HFFc6 (cell line): ENCODE data around the gene PLB1. TPM values are rescaled to one million over a fixed set of nuclear protein-coding genes. Genes with fewer than 3 reads are reported as not detected.

Source experiments
- DNase-seq: peaks from one replicate; pipeline ENCODE4 v3.0.0-alpha.2; 2018
- H3K27ac Mint-ChIP-seq: 2 replicates; pipeline ENCODE4 v1.8.0; 2020; ENCODE audit warnings: mild to moderate bottlenecking, mixed read lengths
- H3K27me3 Mint-ChIP-seq: 2 replicates; pipeline ENCODE4 v1.8.0; 2021; ENCODE audit warnings: mild to moderate bottlenecking, moderate library complexity, mixed read lengths; ENCODE audit not compliant: insufficient read depth
- H3K36me3 Mint-ChIP-seq: 2 replicates; pipeline ENCODE4 v1.8.0; 2021; ENCODE audit warnings: low read depth, mixed read lengths
- H3K4me1 Mint-ChIP-seq: 2 replicates; pipeline ENCODE4 v1.8.0; 2020; ENCODE audit warnings: low read depth, mixed read lengths
- H3K4me3 Mint-ChIP-seq: 2 replicates; pipeline ENCODE4 v1.8.0; 2020; ENCODE audit warnings: mild to moderate bottlenecking, moderate library complexity, mixed read lengths
- H3K9me3 Mint-ChIP-seq: 2 replicates; pipeline ENCODE4 v1.8.0; 2020; ENCODE audit warnings: mild to moderate bottlenecking, mixed read lengths
- total RNA-seq, 6 experiments: library from RNA; stranded (reverse); fragmentation: NEBNext Ultra II Directional; extraction: Animal tissue kit (Norgen Biotek cat#: 25700); gene quantifications; 2 replicates in 1 of 6; 3 replicates in 5 of 6; pipeline ENCODE4 v1.2.3, GENCODE V29; 2021
- TF ChIP-seq, protein P1 (sequence below): fragments of 200-600 bp; sonication (generic); IDR thresholded peaks from 2 replicates; pipeline ENCODE4 v1.5.0; 2021; ENCODE audit warnings: antibody characterized with exemption, mild to moderate bottlenecking

The PLB1 gene
- total RNA-seq, 6 experiments from 2014 or later, result 0.36 to 0.95 (median 0.62) TPM

DNA sequence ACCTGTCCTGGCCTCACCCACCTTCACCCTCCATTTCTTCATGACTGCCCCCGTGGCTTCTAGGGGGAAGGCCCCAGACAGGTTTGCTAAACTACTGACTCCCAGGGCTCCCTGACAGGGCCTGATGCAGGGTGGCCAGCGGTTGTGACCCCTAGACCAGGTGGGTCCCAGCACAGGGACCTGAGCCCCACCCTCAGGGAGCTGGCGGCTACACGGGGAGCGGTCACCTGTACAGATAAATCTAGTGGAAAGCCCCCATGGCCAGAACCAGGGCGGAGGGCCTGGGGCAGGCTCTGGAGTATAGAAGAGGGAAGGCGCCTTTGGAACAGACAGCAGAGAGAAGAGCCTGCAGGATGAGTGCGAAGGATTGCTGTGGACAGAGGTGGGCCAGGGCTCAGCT lies 42.5 kb upstream of the PLB1 start:
- no peak overlapping the region for H3K4me3 Mint-ChIP-seq
- H3K36me3 Mint-ChIP-seq, result no peaks in the 10 kb centered on the region
- H3K27me3 Mint-ChIP-seq, result no peaks in the 10 kb centered on the region; the same call in 1 of the 2 replicates
- H3K4me1 Mint-ChIP-seq, result peaks cover 59% of the 10 kb centered on the region
- H3K9me3 Mint-ChIP-seq, result no peaks in the 10 kb centered on the region
- DNase-seq, result no peak
- H3K27ac Mint-ChIP-seq, result no peak overlapping the region; the same call in 1 of the 2 replicates
- TF ChIP-seq, protein P1, sequence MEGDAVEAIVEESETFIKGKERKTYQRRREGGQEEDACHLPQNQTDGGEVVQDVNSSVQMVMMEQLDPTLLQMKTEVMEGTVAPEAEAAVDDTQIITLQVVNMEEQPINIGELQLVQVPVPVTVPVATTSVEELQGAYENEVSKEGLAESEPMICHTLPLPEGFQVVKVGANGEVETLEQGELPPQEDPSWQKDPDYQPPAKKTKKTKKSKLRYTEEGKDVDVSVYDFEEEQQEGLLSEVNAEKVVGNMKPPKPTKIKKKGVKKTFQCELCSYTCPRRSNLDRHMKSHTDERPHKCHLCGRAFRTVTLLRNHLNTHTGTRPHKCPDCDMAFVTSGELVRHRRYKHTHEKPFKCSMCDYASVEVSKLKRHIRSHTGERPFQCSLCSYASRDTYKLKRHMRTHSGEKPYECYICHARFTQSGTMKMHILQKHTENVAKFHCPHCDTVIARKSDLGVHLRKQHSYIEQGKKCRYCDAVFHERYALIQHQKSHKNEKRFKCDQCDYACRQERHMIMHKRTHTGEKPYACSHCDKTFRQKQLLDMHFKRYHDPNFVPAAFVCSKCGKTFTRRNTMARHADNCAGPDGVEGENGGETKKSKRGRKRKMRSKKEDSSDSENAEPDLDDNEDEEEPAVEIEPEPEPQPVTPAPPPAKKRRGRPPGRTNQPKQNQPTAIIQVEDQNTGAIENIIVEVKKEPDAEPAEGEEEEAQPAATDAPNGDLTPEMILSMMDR, result no peak

DNA sequence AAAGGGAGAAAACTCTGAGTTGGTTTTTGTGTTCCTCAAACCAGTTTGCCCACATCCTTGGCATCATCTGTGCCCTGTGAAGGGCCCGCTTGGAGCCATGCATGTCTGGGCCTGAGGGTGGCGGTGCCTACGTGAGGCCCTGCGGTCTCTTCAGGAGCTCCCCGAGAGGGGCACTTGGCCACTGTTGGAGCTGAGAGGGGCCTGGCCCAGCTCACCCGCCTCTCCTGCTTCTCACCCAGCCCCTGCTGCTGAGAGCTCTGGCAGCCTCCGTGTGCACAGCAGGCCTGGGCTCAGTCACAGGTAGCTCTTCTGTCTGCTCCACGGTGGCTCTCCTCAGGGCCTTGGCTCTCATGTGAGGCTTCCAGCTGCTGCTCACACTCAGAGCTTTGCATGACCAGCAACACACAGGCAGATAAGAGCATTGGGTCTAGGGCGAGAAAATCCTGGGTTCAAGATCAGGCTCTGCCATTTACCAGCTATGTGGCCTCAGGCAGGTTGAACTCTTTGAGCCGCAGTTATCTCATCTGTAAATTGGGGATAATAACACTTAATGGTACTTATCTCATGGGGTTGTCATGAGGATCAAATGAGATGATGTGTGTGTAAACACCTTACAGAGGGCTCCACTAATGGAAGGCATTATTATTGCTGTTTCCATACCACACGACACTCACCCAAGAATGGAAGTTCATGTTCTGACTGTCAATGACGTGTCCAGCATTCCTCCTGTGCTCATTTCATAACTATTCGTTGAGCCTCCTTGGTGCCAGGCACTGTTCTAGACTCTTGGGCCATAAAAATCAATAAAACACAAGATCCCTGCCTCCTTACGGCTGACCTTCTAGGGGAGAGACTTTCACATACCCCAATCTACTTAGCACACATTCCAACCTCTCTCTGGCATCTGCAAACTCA lies 41.6 kb upstream of the PLB1 start:
- Mint-ChIP-seq H3K4me1 (peaks cover 51% of the 10 kb centered on the region), H3K9me3 (no peaks in the 10 kb centered on the region), H3K36me3 (no peaks in the 10 kb centered on the region), H3K27me3 (no peaks in the 10 kb centered on the region; the same call in 1 of the 2 replicates), H3K27ac (peak overlapping the region; percentile 78), H3K4me3 (no peak overlapping the region)
- TF ChIP-seq, protein P1, result no peak; the same call in 1 of the 2 replicates
- peak; percentile 67 for DNase-seq

DNA sequence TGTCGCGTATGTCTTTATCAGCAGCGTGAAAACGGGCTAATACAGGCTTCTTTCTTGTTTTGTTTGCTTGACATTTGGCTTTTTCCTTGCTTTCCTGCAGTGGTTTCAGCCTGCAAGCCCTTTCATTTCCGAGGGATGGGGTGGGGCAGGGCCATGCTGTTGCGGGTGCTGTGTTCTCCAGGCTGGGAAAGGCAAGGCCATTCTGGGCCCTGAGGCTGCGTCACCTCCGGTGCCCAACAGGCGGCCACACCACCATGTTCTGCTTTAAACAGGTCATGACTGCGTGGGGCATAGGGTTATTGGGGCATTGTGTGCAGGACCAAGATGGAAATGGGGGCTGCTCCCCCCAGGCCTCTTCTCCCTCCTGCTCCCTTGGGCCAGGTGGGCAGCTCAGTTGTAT lies 38.6 kb upstream of the PLB1 start:
- TF ChIP-seq, protein P1, result peak; percentile 12; the same call in 1 of the 2 replicates
- Mint-ChIP-seq H3K9me3 (peaks cover 4% of the 10 kb centered on the region; the same call in 1 of the 2 replicates), H3K4me3 (no peak overlapping the region), H3K4me1 (peaks cover 32% of the 10 kb centered on the region), H3K27ac (no peak overlapping the region), H3K36me3 (peaks cover 5% of the 10 kb centered on the region), H3K27me3 (no peaks in the 10 kb centered on the region; the same call in 1 of the 2 replicates)
- no peak for DNase-seq

DNA sequence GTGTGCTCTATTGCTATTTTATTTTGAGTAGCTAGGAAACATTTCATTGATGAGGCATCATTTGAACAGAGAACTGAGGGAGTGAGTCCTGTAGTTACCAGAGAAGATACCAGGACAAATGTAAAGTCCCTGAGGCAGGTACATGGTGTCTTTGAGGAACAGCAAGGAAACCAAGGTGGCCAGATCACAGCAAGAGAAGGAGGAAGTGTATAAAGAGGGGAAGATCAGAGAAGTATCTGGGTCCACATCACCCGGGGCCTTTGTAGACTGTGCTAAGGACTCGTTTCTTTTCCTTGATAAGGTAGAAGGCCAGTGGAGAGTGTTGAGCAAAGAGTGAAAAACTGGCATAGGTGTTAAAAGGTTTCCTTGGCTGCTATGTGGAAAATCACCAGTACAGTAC lies 34.8 kb upstream of the PLB1 start:
- H3K27ac Mint-ChIP-seq, result no peak overlapping the region
- no peak for DNase-seq
- no peaks in the 10 kb centered on the region; the same call in none of the 2 replicates for H3K27me3 Mint-ChIP-seq
- H3K4me3 Mint-ChIP-seq, result no peak overlapping the region
- H3K36me3 Mint-ChIP-seq, result peaks cover 14% of the 10 kb centered on the region
- H3K4me1 Mint-ChIP-seq, result peaks cover 23% of the 10 kb centered on the region
- TF ChIP-seq, protein P1, result no peak
- H3K9me3 Mint-ChIP-seq, result peaks cover 9% of the 10 kb centered on the region; the same call in 1 of the 2 replicates

DNA sequence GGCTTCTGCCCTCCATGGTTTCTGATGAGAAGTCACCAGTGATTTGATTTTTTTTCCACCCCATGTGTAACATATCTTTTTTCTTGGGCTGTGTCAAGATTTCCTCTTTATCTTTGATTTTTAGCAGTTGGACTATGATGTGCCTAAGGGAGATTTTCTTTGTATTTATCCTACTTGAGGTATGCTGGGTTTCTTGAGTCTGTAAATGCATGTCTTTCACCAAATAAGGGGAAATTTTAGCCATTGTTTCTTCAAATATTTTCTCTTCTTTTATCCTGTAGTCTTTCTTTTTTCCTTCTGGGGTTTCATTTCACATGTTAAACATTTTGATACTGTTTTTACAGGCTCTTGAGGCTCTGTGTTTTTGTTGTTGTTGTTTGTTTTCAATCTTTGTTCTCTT lies 33.7 kb upstream of the PLB1 start:
- no peak overlapping the region for H3K4me3 Mint-ChIP-seq
- H3K27me3 Mint-ChIP-seq, result peaks cover 2% of the 10 kb centered on the region
- peaks cover 14% of the 10 kb centered on the region for H3K36me3 Mint-ChIP-seq
- TF ChIP-seq, protein P1, result no peak
- H3K9me3 Mint-ChIP-seq, result peaks cover 9% of the 10 kb centered on the region; the same call in 1 of the 2 replicates
- H3K4me1 Mint-ChIP-seq, result peaks cover 23% of the 10 kb centered on the region
- no peak overlapping the region for H3K27ac Mint-ChIP-seq
- no peak for DNase-seq
